ENCODE data around the gene TCEA3. TPM values are rescaled to one million over a fixed set of nuclear protein-coding genes. Genes with fewer than 3 reads are reported as not detected.
A peak's percentile ranks its signal among the peaks of the same experiment; 100 is the strongest.

Gene TCEA3
- 0.89 TPM in 1 of 2 replicates, not detected in the other for total RNA-seq (2014; rRNA removed; shearing (Covaris generic))

GRCh38 chr1:23424293-23425192, at the start of gene TCEA3:
TSS of gene TCEA3 (minus strand) at chr1:23424748. CDS start at chr1:23424633, 115 bp downstream.
- no peak for DNase-seq (ENCODE audit: low spot score)

- no peak for DNase-seq (ENCODE audit: low spot score)
Measured at GRCh38 chr1:23473037-23473800, 48.7 kb upstream of the TCEA3 start.

GRCh38 chr1:23472351-23473036, 47.9 kb upstream of the TCEA3 start:
- no peak for DNase-seq (ENCODE audit: low spot score)

- DNase-seq (ENCODE audit: low spot score) = no peak
Measured at GRCh38 chr1:23471473-23472075, 47.0 kb upstream of the TCEA3 start.

GRCh38 chr1:23470282-23471070, 45.9 kb upstream of the TCEA3 start:
- peak; percentile 48 for DNase-seq (ENCODE audit: low spot score)

GRCh38 chr1:23469372-23469982, 44.9 kb upstream of the TCEA3 start:
- DNase-seq (ENCODE audit: low spot score) = no peak

GRCh38 chr1:23466423-23466989, 42.0 kb upstream of the TCEA3 start:
- no peak for DNase-seq (ENCODE audit: low spot score)

GRCh38 chr1:23463286-23463685, 38.7 kb upstream of the TCEA3 start:
- no peak for DNase-seq (ENCODE audit: low spot score)

GRCh38 chr1:23462766-23463165, 38.2 kb upstream of the TCEA3 start:
- no peak for DNase-seq (ENCODE audit: low spot score)

GRCh38 chr1:23461050-23461449, 36.5 kb upstream of the TCEA3 start:
- DNase-seq (ENCODE audit: low spot score) = no peak

GRCh38 chr1:23460519-23460918, 36.0 kb upstream of the TCEA3 start:
- DNase-seq (ENCODE audit: low spot score) = no peak

GRCh38 chr1:23459338-23459757, 34.8 kb upstream of the TCEA3 start:
- no peak for DNase-seq (ENCODE audit: low spot score)

GRCh38 chr1:23456226-23456625, 31.7 kb upstream of the TCEA3 start:
- DNase-seq (ENCODE audit: low spot score) = peak; percentile 16

- DNase-seq (ENCODE audit: low spot score) = no peak
Measured at GRCh38 chr1:23453455-23454000, 29.0 kb upstream of the TCEA3 start.

GRCh38 chr1:23452011-23452411, 27.5 kb upstream of the TCEA3 start:
- peak; percentile 43 for DNase-seq (ENCODE audit: low spot score)

- DNase-seq (ENCODE audit: low spot score) = no peak
Measured at GRCh38 chr1:23451441-23451840, 26.9 kb upstream of the TCEA3 start.

GRCh38 chr1:23450894-23451293, 26.3 kb upstream of the TCEA3 start:
- DNase-seq (ENCODE audit: low spot score) = no peak

- DNase-seq (ENCODE audit: low spot score) = no peak
Measured at GRCh38 chr1:23449958-23450357, 25.4 kb upstream of the TCEA3 start.

- no peak for DNase-seq (ENCODE audit: low spot score)
Measured at GRCh38 chr1:23449306-23449705, 24.8 kb upstream of the TCEA3 start.

- DNase-seq (ENCODE audit: low spot score) = no peak
Measured at GRCh38 chr1:23448846-23449245, 24.3 kb upstream of the TCEA3 start.
